ENCODE data around the gene PRPF31. TPM values are rescaled to one million over a fixed set of nuclear protein-coding genes. Genes with fewer than 3 reads are reported as not detected.

PRPF31 gene
- total and polyA plus RNA-seq, 2 of the 13 experiments (the other 11 are each of a cell fraction or from before 2014, with no cell fraction given), result 23.8 to 63.8 TPM

GRCh38 chr19:54115109-54116063 is at the start of gene PRPF31, which contains the start of gene TFPT (continued):
- TF ChIP-seq HNF1A (IDR thresholded peaks at IDR 0.05; ENCODE audit: low read depth) (peak; percentile 71), HNF1A (CRISPR knock-in tag; IDR thresholded peaks at IDR 0.05; ENCODE audit: borderline replicate concordance) (peak; percentile 81; the same call in 1 of the 2 replicates), AHR (CRISPR knock-in tag; IDR thresholded peaks at IDR 0.05) (no peak), CSRNP1 (CRISPR knock-in tag; IDR thresholded peaks at IDR 0.05) (no peak), ZUFSP (CRISPR knock-in tag; IDR thresholded peaks at IDR 0.05; ENCODE audit: borderline replicate concordance) (no peak), SNAPC2 (CRISPR knock-in tag; IDR thresholded peaks at IDR 0.05) (no peak), IRF2 (CRISPR knock-in tag; IDR thresholded peaks at IDR 0.05) (peak; percentile 88), ZSCAN29 (CRISPR knock-in tag; conservative IDR thresholded peaks at IDR 0.05) (peak; percentile 86; the same call in 1 of the 2 replicates), PPARG (CRISPR knock-in tag; conservative IDR thresholded peaks at IDR 0.05) (0 out of 2 replicates have a peak, but pooled peaks have one; percentile 35), ATAD3A (CRISPR knock-in tag; IDR thresholded peaks at IDR 0.05) (no peak), LCORL (IDR thresholded peaks at IDR 0.05) (no peak), LCORL (CRISPR knock-in tag; IDR thresholded peaks at IDR 0.05) (no peak; the same call in 1 of the 2 replicates), ELF4 (CRISPR knock-in tag; IDR thresholded peaks at IDR 0.05; ENCODE audit: borderline replicate concordance) (no peak), DR1 (CRISPR knock-in tag; IDR thresholded peaks at IDR 0.05) (no peak), ZNF605 (CRISPR knock-in tag; IDR thresholded peaks at IDR 0.05) (peak; percentile 79; the same call in 1 of the 2 replicates), ZGPAT (CRISPR knock-in tag; IDR thresholded peaks at IDR 0.05) (peak; percentile 90), NR3C1 (CRISPR knock-in tag; IDR thresholded peaks at IDR 0.05) (no peak), SP4 (CRISPR knock-in tag; IDR thresholded peaks at IDR 0.05) (peak; percentile 75; the same call in 1 of the 2 replicates), HOXA7 (CRISPR knock-in tag; IDR thresholded peaks at IDR 0.05) (0 out of 2 replicates have a peak, but pooled peaks have one; percentile 22)
